ENCODE results near the gene GATAD1.

- TF ChIP-seq, protein P1, sequence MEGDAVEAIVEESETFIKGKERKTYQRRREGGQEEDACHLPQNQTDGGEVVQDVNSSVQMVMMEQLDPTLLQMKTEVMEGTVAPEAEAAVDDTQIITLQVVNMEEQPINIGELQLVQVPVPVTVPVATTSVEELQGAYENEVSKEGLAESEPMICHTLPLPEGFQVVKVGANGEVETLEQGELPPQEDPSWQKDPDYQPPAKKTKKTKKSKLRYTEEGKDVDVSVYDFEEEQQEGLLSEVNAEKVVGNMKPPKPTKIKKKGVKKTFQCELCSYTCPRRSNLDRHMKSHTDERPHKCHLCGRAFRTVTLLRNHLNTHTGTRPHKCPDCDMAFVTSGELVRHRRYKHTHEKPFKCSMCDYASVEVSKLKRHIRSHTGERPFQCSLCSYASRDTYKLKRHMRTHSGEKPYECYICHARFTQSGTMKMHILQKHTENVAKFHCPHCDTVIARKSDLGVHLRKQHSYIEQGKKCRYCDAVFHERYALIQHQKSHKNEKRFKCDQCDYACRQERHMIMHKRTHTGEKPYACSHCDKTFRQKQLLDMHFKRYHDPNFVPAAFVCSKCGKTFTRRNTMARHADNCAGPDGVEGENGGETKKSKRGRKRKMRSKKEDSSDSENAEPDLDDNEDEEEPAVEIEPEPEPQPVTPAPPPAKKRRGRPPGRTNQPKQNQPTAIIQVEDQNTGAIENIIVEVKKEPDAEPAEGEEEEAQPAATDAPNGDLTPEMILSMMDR (IDR thresholded peaks at IDR 0.05): no peak
- TF ChIP-seq POLR2A (IDR thresholded peaks at IDR 0.05) (no peak), POLR2AphosphoS5 (IDR thresholded peaks at IDR 0.05) (no peak)
Observed at GRCh38 chr7:92423710-92424131, 23.6 kb upstream of the GATAD1 start.
